GM19452 (cell line): Measurements from ENCODE around the gene TBX1.
"Not testable (repeated sequence)": the region's sequence is repeated elsewhere in the genome, so short reads cannot be mapped to it uniquely, and the experiment has no call there.

ENCODE experiments used
- ATAC-seq: cut with Tn5 transposase; IDR thresholded peaks from one replicate; pipeline ENCODE4 v1.9.1; 2021; ENCODE audit not compliant: unreplicated experiment

TBX1 gene

GRCh38 chr22:19779685-19780268, 19.2 kb downstream of the TBX1 start:
- ATAC-seq = no peak

GRCh38 chr22:19782533-19782932, 22.0 kb downstream of the TBX1 start:
- ATAC-seq = no peak

GRCh38 chr22:19783586-19784383, 23.2 kb downstream of the TBX1 start:
- ATAC-seq = no peak

GRCh38 chr22:19784384-19785175, 24.0 kb downstream of the TBX1 start:
- no peak for ATAC-seq

GRCh38 chr22:19785461-19786263, 25.1 kb downstream of the TBX1 start:
- ATAC-seq = no peak

GRCh38 chr22:19786264-19786585, 25.6 kb downstream of the TBX1 start:
- no peak for ATAC-seq

GRCh38 chr22:19786959-19787848, 26.6 kb downstream of the TBX1 start:
- no peak for ATAC-seq

GRCh38 chr22:19787849-19788141, 27.2 kb downstream of the TBX1 start:
- ATAC-seq = no peak

- ATAC-seq = no peak
Measured at GRCh38 chr22:19788661-19789225, 28.2 kb downstream of the TBX1 start.

GRCh38 chr22:19789406-19789805, 28.8 kb downstream of the TBX1 start:
- ATAC-seq = no peak

- ATAC-seq = no peak
Measured at GRCh38 chr22:19789828-19790227, 29.2 kb downstream of the TBX1 start.

GRCh38 chr22:19791243-19791642, 30.7 kb downstream of the TBX1 start:
- ATAC-seq = no peak

GRCh38 chr22:19791894-19792293, 31.3 kb downstream of the TBX1 start:
- ATAC-seq = no peak

- not testable (repeated sequence) for ATAC-seq
Measured at GRCh38 chr22:19792383-19792896, 31.9 kb downstream of the TBX1 start.

GRCh38 chr22:19793161-19793560, 32.6 kb downstream of the TBX1 start:
- no peak for ATAC-seq

GRCh38 chr22:19793661-19794310, 33.2 kb downstream of the TBX1 start:
- ATAC-seq = no peak

- no peak for ATAC-seq
Measured at GRCh38 chr22:19795617-19796008, 35.0 kb downstream of the TBX1 start.

- no peak for ATAC-seq
Measured at GRCh38 chr22:19796160-19796559, 35.6 kb downstream of the TBX1 start.
